ENCODE data around the gene KDM1B.
"Not testable (repeated sequence)": the region's sequence is repeated elsewhere in the genome, so short reads cannot be mapped to it uniquely, and the experiment has no call there.

The KDM1B gene

GRCh38 chr6:18231856-18232255 lies 76.6 kb downstream of the KDM1B start:
- not testable (repeated sequence) for DNase-seq (ENCODE audit: low spot score)

GRCh38 chr6:18233770-18234169 lies 78.5 kb downstream of the KDM1B start:
- not testable (repeated sequence) for DNase-seq (ENCODE audit: low spot score)

GRCh38 chr6:18234564-18234963 lies 79.3 kb downstream of the KDM1B start:
- DNase-seq (ENCODE audit: low spot score) = no peak

GRCh38 chr6:18235524-18235923 lies 80.3 kb downstream of the KDM1B start:
- no peak for DNase-seq (ENCODE audit: low spot score)

GRCh38 chr6:18237167-18237566 lies 81.9 kb downstream of the KDM1B start:
- DNase-seq (ENCODE audit: low spot score) = no peak

- no peak for DNase-seq (ENCODE audit: low spot score)
Observed at GRCh38 chr6:18240230-18240629, 85.0 kb downstream of the KDM1B start.

GRCh38 chr6:18241208-18242038 lies 86.2 kb downstream of the KDM1B start:
- DNase-seq (ENCODE audit: low spot score) = no peak

- peak; percentile 23 for DNase-seq (ENCODE audit: low spot score)
Observed at GRCh38 chr6:18242062-18242851, 87.0 kb downstream of the KDM1B start.

GRCh38 chr6:18243302-18243893 lies 88.2 kb downstream of the KDM1B start:
- DNase-seq (ENCODE audit: low spot score) = no peak

- no peak for DNase-seq (ENCODE audit: low spot score)
Observed at GRCh38 chr6:18244251-18244650, 89.0 kb downstream of the KDM1B start.

GRCh38 chr6:18245079-18245478 lies 89.9 kb downstream of the KDM1B start:
- DNase-seq (ENCODE audit: low spot score) = no peak

GRCh38 chr6:18245642-18246041 lies 90.4 kb downstream of the KDM1B start:
- DNase-seq (ENCODE audit: low spot score) = no peak

GRCh38 chr6:18246205-18246604 lies 91.0 kb downstream of the KDM1B start:
- DNase-seq (ENCODE audit: low spot score) = no peak

GRCh38 chr6:18247002-18247401 lies 91.8 kb downstream of the KDM1B start:
- DNase-seq (ENCODE audit: low spot score) = no peak

- DNase-seq (ENCODE audit: low spot score) = no peak
Observed at GRCh38 chr6:18248698-18249097, 93.5 kb downstream of the KDM1B start.

- DNase-seq (ENCODE audit: low spot score) = no peak
Observed at GRCh38 chr6:18249271-18249670, 94.0 kb downstream of the KDM1B start.

GRCh38 chr6:18253635-18254034 lies 98.4 kb downstream of the KDM1B start:
- DNase-seq (ENCODE audit: low spot score) = no peak

GRCh38 chr6:18254793-18255192 lies 99.6 kb downstream of the KDM1B start:
- no peak for DNase-seq (ENCODE audit: low spot score)

GRCh38 chr6:18259675-18260447 lies 104.6 kb downstream of the KDM1B start:
- DNase-seq (ENCODE audit: low spot score) = no peak

GRCh38 chr6:18260448-18261106 lies 105.4 kb downstream of the KDM1B start:
- DNase-seq (ENCODE audit: low spot score) = no peak

GRCh38 chr6:18261877-18262276 lies 106.7 kb downstream of the KDM1B start:
- DNase-seq (ENCODE audit: low spot score) = no peak
